ENCODE data around the gene ATP8B3. TPM values are rescaled to one million over a fixed set of nuclear protein-coding genes. Genes with fewer than 3 reads are reported as not detected.

Gene ATP8B3
- total RNA-seq, 2 donors from 2014 or later, result 0.52 TPM; not detected in 1

- peaks cover 6% of the 10 kb centered on the region for H3K4me1 ChIP-seq
- 31 to 53% methylated on average over 3 of the region's 3 CpGs for WGBS, 2 donors
- no peak overlapping the region for H3K4me3 ChIP-seq
- peaks cover 0 to 33% of the 10 kb centered on the region in 2 donors for H3K27me3 ChIP-seq
- DNase-seq (no peak), ATAC-seq (no peak)
- H3K9me3 ChIP-seq, result peaks cover 0 to 5% (median 0%) of the 10 kb centered on the region in 3 donors
- no peak overlapping the region for H3K27ac ChIP-seq
- no peaks in the 10 kb centered on the region for H3K36me3 ChIP-seq (replicated peaks in 1 of 2; ENCODE audit: insufficient read depth in 1 of 2, low read depth in 2 of 2)
- intact Hi-C loops (cut with DNase I), result no loop called here
- TF ChIP-seq, protein P1, sequence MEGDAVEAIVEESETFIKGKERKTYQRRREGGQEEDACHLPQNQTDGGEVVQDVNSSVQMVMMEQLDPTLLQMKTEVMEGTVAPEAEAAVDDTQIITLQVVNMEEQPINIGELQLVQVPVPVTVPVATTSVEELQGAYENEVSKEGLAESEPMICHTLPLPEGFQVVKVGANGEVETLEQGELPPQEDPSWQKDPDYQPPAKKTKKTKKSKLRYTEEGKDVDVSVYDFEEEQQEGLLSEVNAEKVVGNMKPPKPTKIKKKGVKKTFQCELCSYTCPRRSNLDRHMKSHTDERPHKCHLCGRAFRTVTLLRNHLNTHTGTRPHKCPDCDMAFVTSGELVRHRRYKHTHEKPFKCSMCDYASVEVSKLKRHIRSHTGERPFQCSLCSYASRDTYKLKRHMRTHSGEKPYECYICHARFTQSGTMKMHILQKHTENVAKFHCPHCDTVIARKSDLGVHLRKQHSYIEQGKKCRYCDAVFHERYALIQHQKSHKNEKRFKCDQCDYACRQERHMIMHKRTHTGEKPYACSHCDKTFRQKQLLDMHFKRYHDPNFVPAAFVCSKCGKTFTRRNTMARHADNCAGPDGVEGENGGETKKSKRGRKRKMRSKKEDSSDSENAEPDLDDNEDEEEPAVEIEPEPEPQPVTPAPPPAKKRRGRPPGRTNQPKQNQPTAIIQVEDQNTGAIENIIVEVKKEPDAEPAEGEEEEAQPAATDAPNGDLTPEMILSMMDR (IDR thresholded peaks at IDR 0.05), result no peak
Measured at GRCh38 chr19:1736280-1736679, 75.8 kb downstream of the ATP8B3 start.

DNA sequence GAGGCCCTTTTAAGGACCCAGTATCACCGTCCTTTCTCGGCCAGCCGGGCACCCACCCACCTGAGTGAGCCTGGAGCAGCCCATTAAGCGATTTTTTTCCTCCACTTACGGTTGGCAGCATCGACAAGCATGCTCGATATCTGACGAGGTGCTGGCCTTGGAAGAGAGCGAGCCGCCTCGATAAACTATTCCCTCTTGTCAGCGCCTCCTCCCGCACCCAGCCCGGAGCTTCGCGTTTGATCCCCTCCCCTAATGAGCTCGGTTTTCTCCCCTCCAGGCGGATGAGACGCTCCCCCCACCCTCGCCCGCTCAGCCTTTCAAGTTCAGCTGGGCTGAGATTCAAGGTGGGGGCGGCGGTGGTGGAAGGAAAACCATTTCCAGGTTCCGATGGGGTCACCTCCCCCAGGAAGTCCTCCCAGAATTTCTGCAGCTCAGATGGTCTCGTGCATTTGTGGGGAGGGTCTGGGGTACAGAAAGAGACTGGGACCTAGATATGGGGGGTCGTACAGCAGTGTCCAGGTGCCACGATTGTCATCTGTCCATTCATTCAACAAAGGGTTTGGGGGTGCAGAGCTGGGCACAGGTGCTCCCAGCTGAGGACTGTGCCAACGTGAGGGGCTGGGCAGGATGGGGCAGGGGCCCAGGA, 77.6 kb downstream of the ATP8B3 start:
- Histone ChIP-seq H3K9me3 (no peaks in the 10 kb centered on the region), H3K4me3 (no peak overlapping the region), H3K36me3 (replicated peaks in 1 of 2; ENCODE audit: insufficient read depth in 1 of 2, low read depth in 2 of 2) (no peaks in the 10 kb centered on the region), H3K4me1 (peaks cover 6% of the 10 kb centered on the region), H3K27ac (no peak overlapping the region), H3K27me3 (peaks cover 0 to 37% of the 10 kb centered on the region in 2 donors)
- DNase-seq, result no peak
- TF ChIP-seq POLR2A (IDR thresholded peaks at IDR 0.05), result no peak
- TF ChIP-seq, protein P1 (IDR thresholded peaks at IDR 0.05), result no peak
- no peak for ATAC-seq
- 5 to 9% methylated on average over 24 to 28 of the region's 28 CpGs for WGBS, 2 donors
- intact Hi-C loops (cut with DNase I), result no loop called here

MicroRNAs within 50 kb of the gene (microRNA counts, 767-probe panel; counts per million panel counts)
- microRNA hsa-miR-1909-3p, result 0 to 736 counts per million in 2 donors

Small RNAs within 50 kb of the gene (microRNA-seq; reads per million reads assigned to microRNA genes)
- 0 to 0.45 reads per million in 2 donors for gene MIR1909 (ENCODE audit: borderline number of aligned reads in 2 of 2, borderline replicate concordance in 2 of 2)

Other genes starting within 250 kb of the ATP8B3 start
- gene MEX3D, start 244.0 kb downstream of the ATP8B3 start, total RNA-seq, result 10 to 100 TPM; 18.8 to 21.8 TPM
- gene MBD3, start 219.4 kb downstream of the ATP8B3 start, total RNA-seq, result 10 to 100 TPM; 37.4 to 91.6 TPM
- 10 to 100 TPM; 12.2 to 52.4 TPM for gene UQCR11, start 206.8 kb downstream of the ATP8B3 start, total RNA-seq
- 10 to 100 TPM; 23.7 to 25.4 TPM for gene TCF3, start 159.7 kb downstream of the ATP8B3 start, total RNA-seq
- under 1 TPM in 1 of 2 donors, not detected in 1; 0.26 TPM for gene ONECUT3, start 58.8 kb downstream of the ATP8B3 start, total RNA-seq
- 10 to 100 TPM; 16.6 to 19.8 TPM for gene REXO1, start 36.2 kb upstream of the ATP8B3 start, total RNA-seq
- gene KLF16, start 51.3 kb upstream of the ATP8B3 start, total RNA-seq, result 1 to 10 TPM; 2.3 to 3.6 TPM
- gene ABHD17A, start 73.2 kb upstream of the ATP8B3 start, total RNA-seq, result 100 to 1,000 TPM in 1 of 2 donors, 10 to 100 TPM in 1; 56.8 to 100 TPM
- 10 to 100 TPM; 10.5 to 13.7 TPM for gene ADAT3, start 93.1 kb upstream of the ATP8B3 start, total RNA-seq
- gene SCAMP4, start 93.1 kb upstream of the ATP8B3 start, total RNA-seq, result 10 to 100 TPM; 37.6 to 67.2 TPM
- 10 to 100 TPM; 35.3 to 65.6 TPM for gene CSNK1G2, start 128.9 kb upstream of the ATP8B3 start, total RNA-seq
- 10 to 100 TPM; 42.3 to 44.8 TPM for gene BTBD2, start 203.4 kb upstream of the ATP8B3 start, total RNA-seq
- gene MKNK2, start 239.0 kb upstream of the ATP8B3 start, total RNA-seq, result 100 to 1,000 TPM; 180 to 273 TPM